Sigmoid colon (tissue), 7 donors: ENCODE measurements around the gene LRRD1. TPM values are rescaled to one million over a fixed set of nuclear protein-coding genes. Genes with fewer than 3 reads are reported as not detected.

Source experiments
- DNase-seq: peaks from one replicate; pipeline ENCODE4 v3.0.0-alpha.2; 2019
- H3K27ac ChIP-seq, 4 donors: fragments of 200-600 bp; sonication (generic); one replicate each; pipeline ENCODE4 v1.5.1; 2016 to 2019; ENCODE audit warnings: mild to moderate bottlenecking in 1 of 4
- H3K27me3 ChIP-seq, 3 donors: fragments of 200-600 bp; sonication (generic); one replicate each; pipeline ENCODE4 v1.5.1; 2019; ENCODE audit warnings: mild to moderate bottlenecking in 1 of 3
- H3K36me3 ChIP-seq, 4 donors: fragments of 200-600 bp; sonication (generic); one replicate each; pipeline ENCODE4 v1.5.1; 2016 to 2019
- H3K4me1 ChIP-seq, 4 donors: fragments of 200-600 bp; sonication (generic); one replicate each; pipeline ENCODE4 v1.5.1; 2017 to 2019
- H3K4me3 ChIP-seq, 4 donors: fragments of 200-600 bp; sonication (generic); one replicate each; pipeline ENCODE4 v1.5.1; 2017 to 2019; ENCODE audit warnings: mild to moderate bottlenecking in 2 of 4, moderate library complexity in 1 of 4
- H3K9me3 ChIP-seq, 4 donors: fragments of 200-600 bp in 3 of 4; sonication (generic) in 3 of 4; one replicate each; pipeline versions ENCODE4 v1.5.1 to v1.6.1; 2013 to 2019
- CTCF ChIP-seq, 4 experiments: fragments of 450-650 bp in 3 of 4; fragments of 200-600 bp in 1 of 4; IDR thresholded peaks; one replicate each; pipeline ENCODE4 v1.5.1; 2016 to 2019; ENCODE audit warnings: antibody characterized with exemption in 4 of 4, mild to moderate bottlenecking in 3 of 4, moderate library complexity in 2 of 4
- EP300 ChIP-seq, 4 donors: sonication (generic); formaldehyde crosslinking; IDR thresholded peaks; one replicate each; pipeline ENCODE4 v1.6.1; 2017; ENCODE audit warnings: antibody characterized with exemption in 4 of 4
- POLR2A ChIP-seq, 2 donors: fragments of 450-650 bp; IDR thresholded peaks; one replicate each; pipeline ENCODE4 v1.6.1; 2016; ENCODE audit warnings: antibody characterized with exemption in 2 of 2, mild to moderate bottlenecking in 2 of 2, moderate library complexity in 2 of 2
- POLR2AphosphoS5 ChIP-seq, 4 donors: sonication (generic); formaldehyde crosslinking; IDR thresholded peaks; one replicate each; pipeline ENCODE4 v1.6.1; 2017; ENCODE audit warnings: antibody characterized with exemption in 4 of 4
- WGBS, 2 donors: extraction: QIAGEN DNeasy Blood & Tissue Kit; methylation state at CpG; one replicate each; pipeline ENCODE4 v1.1.7; 2013; 5-methylcytosine and 5-hydroxymethylcytosine counted together
- intact Hi-C: fragments of 100-400 bp; cut with DNase I; formaldehyde crosslinking; loops from one replicate; pipeline ENCODE4 v1.15.1; 2023
- polyA plus RNA-seq, 3 donors: library from polyadenylated mRNA; stranded (reverse); fragments of 200-250 nt; gene quantifications; one replicate each; pipeline ENCODE4 v1.2.3, GENCODE V29; 2013
- total RNA-seq, 4 donors: library from RNA; depleted of rRNA; stranded (reverse); fragments of >200 nt; gene quantifications; one replicate each; pipeline ENCODE4 v1.1.0, GENCODE V29; 2016
- donor health status: healthy with polysubstance abuse.
- donor health status: Bipolar disorder and iron deficiency.
- donor health status: healthy.

Gene LRRD1
- total and polyA plus RNA-seq, 7 donors: under 0.01 to 0.83 (median 0.04) TPM; not detected in 4

GRCh38 chr7:92131764-92132330, 47.1 kb downstream of the LRRD1 start:
- 63 to 77% methylated on average over 4 of the region's 4 CpGs for WGBS, 2 donors
- no peak overlapping the region for H3K4me3 ChIP-seq
- no peaks in the 10 kb centered on the region for H3K9me3 ChIP-seq
- no peak overlapping the region for H3K27ac ChIP-seq
- TF ChIP-seq CTCF (IDR thresholded peaks at IDR 0.05) (no peak), EP300 (IDR thresholded peaks at IDR 0.05) (no peak), POLR2AphosphoS5 (IDR thresholded peaks at IDR 0.05) (no peak), POLR2A (IDR thresholded peaks at IDR 0.05) (no peak)
- H3K36me3 ChIP-seq: peaks cover 0 to 37% (median 7%) of the 10 kb centered on the region in 4 donors
- peaks cover 0 to 21% (median 10%) of the 10 kb centered on the region in 4 donors for H3K4me1 ChIP-seq
- no peaks in the 10 kb centered on the region for H3K27me3 ChIP-seq
- intact Hi-C loops: loop anchor here (5.0 to 10.0 kb wide), 4 partner anchors 113 to 395 kb away; partner anchors contain the start of genes ANKIB1, GATAD1, KRIT1 and MTERF1
- DNase-seq: no peak

GRCh38 chr7:92131093-92131492, 47.8 kb downstream of the LRRD1 start:
- intact Hi-C loops: loop anchor here (5.0 to 10.0 kb wide), 4 partner anchors 114 to 396 kb away; partner anchors contain the start of genes ANKIB1, GATAD1, KRIT1 and MTERF1
- Histone ChIP-seq H3K36me3 (peaks cover 4 to 45% (median 7%) of the 10 kb centered on the region in 4 donors), H3K9me3 (no peaks in the 10 kb centered on the region), H3K27me3 (no peaks in the 10 kb centered on the region), H3K4me1 (peaks cover 0 to 21% (median 10%) of the 10 kb centered on the region in 4 donors), H3K4me3 (no peak overlapping the region), H3K27ac (no peak overlapping the region)
- 91 to 93% methylated on average over 5 of the region's 5 CpGs for WGBS, 2 donors
- no peak for DNase-seq
- TF ChIP-seq POLR2AphosphoS5 (IDR thresholded peaks at IDR 0.05): no peak
- TF ChIP-seq POLR2A (IDR thresholded peaks at IDR 0.05): no peak
- no peak for TF ChIP-seq EP300 (IDR thresholded peaks at IDR 0.05)
- no peak for TF ChIP-seq CTCF (IDR thresholded peaks at IDR 0.05)

- Histone ChIP-seq H3K9me3 (no peaks in the 10 kb centered on the region), H3K36me3 (peaks cover 4 to 69% (median 23%) of the 10 kb centered on the region in 4 donors), H3K27me3 (no peaks in the 10 kb centered on the region), H3K27ac (no peak overlapping the region), H3K4me3 (no peak overlapping the region), H3K4me1 (no peaks in the 10 kb centered on the region)
- intact Hi-C loops: no loop called here
- TF ChIP-seq POLR2A (IDR thresholded peaks at IDR 0.05): no peak
- no peak for TF ChIP-seq EP300 (IDR thresholded peaks at IDR 0.05)
- no peak for TF ChIP-seq CTCF (IDR thresholded peaks at IDR 0.05)
- TF ChIP-seq POLR2AphosphoS5 (IDR thresholded peaks at IDR 0.05): no peak
- no peak for DNase-seq
Observed at GRCh38 chr7:92121681-92122080, 57.3 kb downstream of the LRRD1 start.

GRCh38 chr7:92119213-92119759, 59.7 kb downstream of the LRRD1 start:
- H3K9me3 ChIP-seq: no peaks in the 10 kb centered on the region
- TF ChIP-seq POLR2AphosphoS5 (IDR thresholded peaks at IDR 0.05) (no peak), EP300 (IDR thresholded peaks at IDR 0.05) (no peak), POLR2A (IDR thresholded peaks at IDR 0.05) (no peak), CTCF (IDR thresholded peaks at IDR 0.05) (no peak)
- H3K36me3 ChIP-seq: peaks cover 0 to 68% (median 27%) of the 10 kb centered on the region in 4 donors
- no peak for DNase-seq
- 85 to 97% methylated on average over 1 of the region's 1 CpG for WGBS, 2 donors
- no peak overlapping the region for H3K27ac ChIP-seq
- no peaks in the 10 kb centered on the region for H3K27me3 ChIP-seq
- no peak overlapping the region for H3K4me3 ChIP-seq
- H3K4me1 ChIP-seq: no peaks in the 10 kb centered on the region
- intact Hi-C loops: no loop called here
